Stimulated activated CD8-positive, alpha-beta memory T cell treated with anti-CD3 and anti-CD28 coated beads, Interleukin-15, amount 100 ng/mL, for 48 hours (primary cell): ENCODE measurements around the gene ETNK2.

Experiments used
- DNase-seq, 2 donors: peaks; one replicate each; pipeline ENCODE4 v3.0.0-alpha.2; 2020; ENCODE audit warnings: low read depth in 2 of 2

The ETNK2 gene

GRCh38 chr1:204147406-204148383 is 4.1 kb downstream of the ETNK2 start:
- DNase-seq, result no peak

- DNase-seq, result no peak
Measured at GRCh38 chr1:204146965-204147364, 4.9 kb downstream of the ETNK2 start.

GRCh38 chr1:204146309-204146708 is 5.5 kb downstream of the ETNK2 start:
- DNase-seq, result no peak

- DNase-seq, result no peak
Measured at GRCh38 chr1:204145033-204145504, 6.8 kb downstream of the ETNK2 start.

- no peak for DNase-seq
Measured at GRCh38 chr1:204143276-204144041, 8.4 kb downstream of the ETNK2 start.

- no peak for DNase-seq
Measured at GRCh38 chr1:204142032-204142974, 9.5 kb downstream of the ETNK2 start.

- DNase-seq, result no peak
Measured at GRCh38 chr1:204141131-204141530, 10.7 kb downstream of the ETNK2 start.

GRCh38 chr1:204139952-204140351 is 11.9 kb downstream of the ETNK2 start:
- DNase-seq, result no peak

GRCh38 chr1:204139088-204139487 is 12.8 kb downstream of the ETNK2 start:
- no peak for DNase-seq

- no peak for DNase-seq
Measured at GRCh38 chr1:204136814-204137213, 15.0 kb downstream of the ETNK2 start.

- DNase-seq, result no peak
Measured at GRCh38 chr1:204134103-204134502, 17.7 kb downstream of the ETNK2 start.

GRCh38 chr1:204132718-204133117 is 19.1 kb downstream of the ETNK2 start:
- DNase-seq, result no peak

- DNase-seq, result no peak
Measured at GRCh38 chr1:204131978-204132377, 19.9 kb downstream of the ETNK2 start.

GRCh38 chr1:204130981-204131892 is 20.6 kb downstream of the ETNK2 start:
- no peak for DNase-seq

- DNase-seq, result no peak
Measured at GRCh38 chr1:204130178-204130577, 21.7 kb downstream of the ETNK2 start.

GRCh38 chr1:204128964-204129896 is 22.6 kb downstream of the ETNK2 start:
- peak; percentile 35 to 44 for DNase-seq

GRCh38 chr1:204128464-204128963 is 23.3 kb downstream of the ETNK2 start:
- DNase-seq, result no peak

GRCh38 chr1:204127597-204128242 is 24.1 kb downstream of the ETNK2 start:
- no peak for DNase-seq

- DNase-seq, result no peak
Measured at GRCh38 chr1:204126956-204127355, 24.9 kb downstream of the ETNK2 start.
